ENCODE measurements around the gene GADL1. TPM values are rescaled to one million over a fixed set of nuclear protein-coding genes. Genes with fewer than 3 reads are reported as not detected.

The GADL1 gene
- total RNA-seq, 2 experiments from 2014 or later, result not detected

- ATAC-seq, result no peak
- no peak for TF ChIP-seq CTCF (IDR thresholded peaks at IDR 0.05)
Measured at GRCh38 chr3:30786365-30786764, 108.1 kb downstream of the GADL1 start.

GRCh38 chr3:30779686-30780287 lies 114.7 kb downstream of the GADL1 start:
- ChIA-PET POLR2A (interaction anchor here (0.6 kb wide), 1 partner anchor 30 kb away, joined by 3 read pairs; no protein-coding TSS in a partner anchor), CTCF (interaction anchor here (0.6 to 1.1 kb wide), 4 partner anchors 9 to 622 kb away, joined by 3 to 8 read pairs (median 3); no protein-coding TSS in a partner anchor)
- intact Hi-C loops (cut with micrococcal nuclease), result no loop called here
- DNase-seq (peak; percentile 9), ATAC-seq (no peak)
- Mint-ChIP-seq H3K4me3 (no peak overlapping the region), H3K27me3 (peaks cover 4% of the 10 kb centered on the region), H3K36me3 (ENCODE audit: low read depth) (no peaks in the 10 kb centered on the region), H3K4me1 (ENCODE audit: low read depth) (no peaks in the 10 kb centered on the region), H3K27ac (no peak overlapping the region), H3K9me3 (no peaks in the 10 kb centered on the region)
- TF ChIP-seq CTCF (IDR thresholded peaks at IDR 0.05), result peak; percentile 28

More at GRCh38 chr3:30786365-30786764, 108.1 kb downstream of the GADL1 start:
- no peaks in the 10 kb centered on the region for H3K27me3 Mint-ChIP-seq
- no peaks in the 10 kb centered on the region for H3K9me3 Mint-ChIP-seq
- intact Hi-C loops (cut with micrococcal nuclease), result no loop called here
- DNase-seq, result no peak
- H3K4me3 Mint-ChIP-seq, result no peak overlapping the region
- CTCF ChIA-PET, result interaction anchor here (1.3 kb wide), 1 partner anchor 16 kb away, joined by 3 read pairs; no protein-coding TSS in a partner anchor
- H3K36me3 Mint-ChIP-seq (ENCODE audit: low read depth), result no peaks in the 10 kb centered on the region
- H3K4me1 Mint-ChIP-seq (ENCODE audit: low read depth), result no peaks in the 10 kb centered on the region
- no peak overlapping the region for H3K27ac Mint-ChIP-seq
- POLR2A ChIA-PET, result no interaction called here

- no peak for DNase-seq
- no peak for TF ChIP-seq CTCF (IDR thresholded peaks at IDR 0.05)
- POLR2A ChIA-PET, result no interaction called here
- no peaks in the 10 kb centered on the region for H3K36me3 Mint-ChIP-seq (ENCODE audit: low read depth)
- H3K4me1 Mint-ChIP-seq (ENCODE audit: low read depth), result no peaks in the 10 kb centered on the region
- no peaks in the 10 kb centered on the region for H3K9me3 Mint-ChIP-seq
- H3K27ac Mint-ChIP-seq, result no peak overlapping the region
- intact Hi-C loops (cut with micrococcal nuclease), result no loop called here
- no peak for ATAC-seq
- CTCF ChIA-PET, result no interaction called here
- no peak overlapping the region for H3K4me3 Mint-ChIP-seq
- H3K27me3 Mint-ChIP-seq, result peaks cover 4% of the 10 kb centered on the region
Measured at GRCh38 chr3:30778933-30779332, 115.5 kb downstream of the GADL1 start.

- peaks cover 4% of the 10 kb centered on the region for H3K27me3 Mint-ChIP-seq
- ATAC-seq, result no peak
- no peaks in the 10 kb centered on the region for H3K36me3 Mint-ChIP-seq (ENCODE audit: low read depth)
- POLR2A ChIA-PET, result no interaction called here
- no peaks in the 10 kb centered on the region for H3K9me3 Mint-ChIP-seq
- H3K4me3 Mint-ChIP-seq, result no peak overlapping the region
- CTCF ChIA-PET, result no interaction called here
- H3K27ac Mint-ChIP-seq, result no peak overlapping the region
- intact Hi-C loops (cut with micrococcal nuclease), result no loop called here
- H3K4me1 Mint-ChIP-seq (ENCODE audit: low read depth), result no peaks in the 10 kb centered on the region
- TF ChIP-seq CTCF (IDR thresholded peaks at IDR 0.05), result no peak
- DNase-seq, result no peak
Measured at GRCh38 chr3:30777426-30778113, 116.9 kb downstream of the GADL1 start.

- no peak overlapping the region for H3K4me3 Mint-ChIP-seq
- no peaks in the 10 kb centered on the region for H3K9me3 Mint-ChIP-seq
- ATAC-seq (no peak), DNase-seq (no peak)
- no peaks in the 10 kb centered on the region for H3K4me1 Mint-ChIP-seq (ENCODE audit: low read depth)
- intact Hi-C loops (cut with micrococcal nuclease), result no loop called here
- no peaks in the 10 kb centered on the region for H3K36me3 Mint-ChIP-seq (ENCODE audit: low read depth)
- H3K27me3 Mint-ChIP-seq, result peaks cover 6% of the 10 kb centered on the region
- TF ChIP-seq CTCF (IDR thresholded peaks at IDR 0.05), result no peak
- ChIA-PET CTCF (interaction anchor here (0.7 kb wide), 1 partner anchor 356 kb away, joined by 3 read pairs; no protein-coding TSS in a partner anchor), POLR2A (interaction anchor here (0.6 kb wide), 1 partner anchor 1798 kb away, joined by 3 read pairs; no protein-coding TSS in a partner anchor)
- H3K27ac Mint-ChIP-seq, result no peak overlapping the region
Measured at GRCh38 chr3:30776186-30776815, 118.2 kb downstream of the GADL1 start.
